ENCODE data around the gene FAM222B. TPM values are rescaled to one million over a fixed set of nuclear protein-coding genes. Genes with fewer than 3 reads are reported as not detected.
A peak's percentile ranks its signal among the peaks of the same experiment; 100 is the strongest.
"Not testable (repeated sequence)": the region's sequence is repeated elsewhere in the genome, so short reads cannot be mapped to it uniquely, and the experiment has no call there.

Gene FAM222B
- total and polyA plus RNA-seq, 4 donors = 2.8 to 5.4 (median 4.1) TPM

GRCh38 chr17:28724500-28725165, 118.0 kb downstream of the FAM222B start:
- Histone ChIP-seq H3K9ac (ENCODE audit: low read depth in 1 of 2, low read length in 2 of 2) (peak overlapping the region in 1 of 2 donors; percentile 17), H3K4me1 (ENCODE audit: control insufficient read depth in 4 of 4, insufficient read depth in 4 of 4, low read length in 3 of 4) (peaks cover 6 to 45% (median 34%) of the 10 kb centered on the region in 4 donors), H3K27me3 (ENCODE audit: control insufficient read depth in 4 of 4, insufficient read depth in 4 of 4, low read length in 3 of 4) (no peaks in the 10 kb centered on the region), H3K4me3 (ENCODE audit: low read depth in 1 of 3, low read length in 3 of 3) (no peak overlapping the region), H3K36me3 (ENCODE audit: control insufficient read depth in 4 of 4, insufficient read depth in 3 of 4, low read depth in 1 of 4, low read length in 3 of 4) (peaks cover 10 to 28% (median 22%) of the 10 kb centered on the region in 4 donors), H3K27ac (ENCODE audit: low read depth in 1 of 2, low read length in 2 of 2) (peak overlapping the region in 1 of 2 donors; percentile 3), H3K9me3 (ENCODE audit: control insufficient read depth in 4 of 4, low read length in 3 of 4) (no peaks in the 10 kb centered on the region)
- 86% methylated on average over 10 of the region's 10 CpGs for WGBS
- TF ChIP-seq RAD21 (IDR thresholded peaks at IDR 0.05) = no peak
- no peak for TF ChIP-seq FOXA1 (IDR thresholded peaks at IDR 0.05)
- no peak for TF ChIP-seq ZBTB33 (IDR thresholded peaks at IDR 0.05)
- no peak for TF ChIP-seq JUND (IDR thresholded peaks at IDR 0.05)
- TF ChIP-seq REST (IDR thresholded peaks at IDR 0.05) = no peak
- no peak for TF ChIP-seq ATF3 (IDR thresholded peaks at IDR 0.05)
- no peak for TF ChIP-seq HNF4G (IDR thresholded peaks at IDR 0.05)
- TF ChIP-seq CTCF (IDR thresholded peaks at IDR 0.05; ENCODE audit: low read depth, low read length, missing input control) = no peak
- no peak for TF ChIP-seq EGR1 (IDR thresholded peaks at IDR 0.05; ENCODE audit: low read depth in 2 of 2)
- TF ChIP-seq YY1 (IDR thresholded peaks at IDR 0.05) = no peak
- no peak for TF ChIP-seq RXRA (IDR thresholded peaks at IDR 0.05)
- no peak for TF ChIP-seq MAX (IDR thresholded peaks at IDR 0.05)
- TF ChIP-seq TAF1 (conservative IDR thresholded peaks at IDR 0.05) = no peak
- no peak for TF ChIP-seq NR2F2 (IDR thresholded peaks at IDR 0.05)
- TF ChIP-seq FOXA2 (IDR thresholded peaks at IDR 0.05) = no peak
- no peak for TF ChIP-seq HNF4A (conservative IDR thresholded peaks at IDR 0.05)
- TF ChIP-seq SP1 (IDR thresholded peaks at IDR 0.05) = no peak
- no peak for TF ChIP-seq GABPA (IDR thresholded peaks at IDR 0.05 in 1 of 2, conservative IDR thresholded peaks at IDR 0.05 in 1 of 2)
- DNase-seq (ENCODE audit: low spot score) = no peak

- H3K27me3 ChIP-seq (ENCODE audit: control insufficient read depth in 4 of 4, insufficient read depth in 4 of 4, low read length in 3 of 4); H3K27ac ChIP-seq (ENCODE audit: low read depth in 1 of 2, low read length in 2 of 2); DNase-seq (ENCODE audit: low spot score); H3K4me3 ChIP-seq (ENCODE audit: low read depth in 1 of 3, low read length in 3 of 3); H3K9ac ChIP-seq (ENCODE audit: low read depth in 1 of 2, low read length in 2 of 2); H3K9me3 ChIP-seq (ENCODE audit: control insufficient read depth in 4 of 4, low read length in 3 of 4): not testable (repeated sequence)
- Histone ChIP-seq H3K4me1 (ENCODE audit: control insufficient read depth in 4 of 4, insufficient read depth in 4 of 4, low read length in 3 of 4) (peaks cover 6 to 49% (median 33%) of the 10 kb centered on the region in 4 donors), H3K36me3 (ENCODE audit: control insufficient read depth in 4 of 4, insufficient read depth in 3 of 4, low read depth in 1 of 4, low read length in 3 of 4) (peaks cover 10 to 28% (median 22%) of the 10 kb centered on the region in 4 donors)
- WGBS = 83% methylated on average over 4 of the region's 4 CpGs
Observed at GRCh38 chr17:28723836-28724499, 118.6 kb downstream of the FAM222B start.

Measured in liver (tissue), 9 donors.